Osteocyte (in vitro differentiated cells): Measurements from ENCODE around the gene OTOS. TPM values are rescaled to one million over a fixed set of nuclear protein-coding genes. Genes with fewer than 3 reads are reported as not detected.

ENCODE experiments used
- DNase-seq: peaks from one replicate; pipeline ENCODE4 v3.0.0; 2021; ENCODE audit warnings: mixed read lengths; ENCODE audit not compliant: unreplicated experiment; ENCODE audit errors: extremely low spot score
- H3K27ac Mint-ChIP-seq: one replicate; pipeline ENCODE4 v1.8.0; 2021; ENCODE audit warnings: mild to moderate bottlenecking, mixed read lengths; ENCODE audit not compliant: unreplicated experiment
- H3K27me3 Mint-ChIP-seq: one replicate; pipeline ENCODE4 v1.8.0; 2021; ENCODE audit warnings: mixed read lengths; ENCODE audit not compliant: unreplicated experiment
- H3K36me3 Mint-ChIP-seq: one replicate; pipeline ENCODE4 v1.8.0; 2021; ENCODE audit warnings: mixed read lengths; ENCODE audit not compliant: unreplicated experiment
- H3K4me1 Mint-ChIP-seq: one replicate; pipeline ENCODE4 v1.8.0; 2021; ENCODE audit warnings: mixed read lengths; ENCODE audit not compliant: unreplicated experiment
- H3K4me3 Mint-ChIP-seq: one replicate; pipeline ENCODE4 v1.8.0; 2021; ENCODE audit warnings: mild to moderate bottlenecking, moderate library complexity, mixed read lengths; ENCODE audit not compliant: unreplicated experiment
- H3K9me3 Mint-ChIP-seq: one replicate; pipeline ENCODE4 v1.8.0; 2021; ENCODE audit warnings: mixed read lengths; ENCODE audit not compliant: unreplicated experiment
- total RNA-seq: library from RNA; stranded (reverse); gene quantifications from 2 replicates; pipeline ENCODE4 v1.2.1, GENCODE V29; 2021
- TF ChIP-seq, protein P1 (sequence below): fragments of 200-600 bp; sonication (generic); IDR thresholded peaks from 2 replicates; pipeline ENCODE4 v1.5.0; 2021; ENCODE audit warnings: antibody characterized with exemption, mild to moderate bottlenecking, moderate library complexity

Gene OTOS
- total RNA-seq, 1 donor from 2014 or later = not detected

DNA sequence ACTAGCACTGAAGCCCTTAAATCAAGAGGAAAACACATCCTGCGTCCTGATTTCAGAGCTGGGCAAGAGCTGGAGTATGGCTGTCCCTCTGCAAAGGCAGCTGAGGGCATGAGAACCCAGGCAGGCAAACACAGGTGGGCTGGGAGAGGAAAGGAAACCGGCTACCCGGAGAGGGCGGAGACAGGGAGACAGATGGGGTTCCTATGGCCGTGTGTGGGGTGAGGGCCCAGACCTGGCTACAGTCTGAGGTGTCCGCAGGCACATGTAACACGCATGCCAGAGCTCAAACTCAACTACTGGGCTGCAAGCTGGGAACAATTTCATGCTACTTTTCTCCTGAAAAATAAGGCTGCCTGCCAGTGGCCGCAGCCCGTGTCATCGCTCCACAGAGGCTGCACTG, 7.1 kb downstream of the OTOS start:
- H3K4me1 Mint-ChIP-seq = peaks cover 23% of the 10 kb centered on the region
- peaks cover 25% of the 10 kb centered on the region for H3K36me3 Mint-ChIP-seq
- no peak overlapping the region for H3K27ac Mint-ChIP-seq
- H3K9me3 Mint-ChIP-seq = no peaks in the 10 kb centered on the region
- TF ChIP-seq, protein P1, sequence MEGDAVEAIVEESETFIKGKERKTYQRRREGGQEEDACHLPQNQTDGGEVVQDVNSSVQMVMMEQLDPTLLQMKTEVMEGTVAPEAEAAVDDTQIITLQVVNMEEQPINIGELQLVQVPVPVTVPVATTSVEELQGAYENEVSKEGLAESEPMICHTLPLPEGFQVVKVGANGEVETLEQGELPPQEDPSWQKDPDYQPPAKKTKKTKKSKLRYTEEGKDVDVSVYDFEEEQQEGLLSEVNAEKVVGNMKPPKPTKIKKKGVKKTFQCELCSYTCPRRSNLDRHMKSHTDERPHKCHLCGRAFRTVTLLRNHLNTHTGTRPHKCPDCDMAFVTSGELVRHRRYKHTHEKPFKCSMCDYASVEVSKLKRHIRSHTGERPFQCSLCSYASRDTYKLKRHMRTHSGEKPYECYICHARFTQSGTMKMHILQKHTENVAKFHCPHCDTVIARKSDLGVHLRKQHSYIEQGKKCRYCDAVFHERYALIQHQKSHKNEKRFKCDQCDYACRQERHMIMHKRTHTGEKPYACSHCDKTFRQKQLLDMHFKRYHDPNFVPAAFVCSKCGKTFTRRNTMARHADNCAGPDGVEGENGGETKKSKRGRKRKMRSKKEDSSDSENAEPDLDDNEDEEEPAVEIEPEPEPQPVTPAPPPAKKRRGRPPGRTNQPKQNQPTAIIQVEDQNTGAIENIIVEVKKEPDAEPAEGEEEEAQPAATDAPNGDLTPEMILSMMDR = no peak
- H3K4me3 Mint-ChIP-seq = no peak overlapping the region
- no peaks in the 10 kb centered on the region for H3K27me3 Mint-ChIP-seq
- no peak for DNase-seq

- Mint-ChIP-seq H3K27me3 (no peaks in the 10 kb centered on the region), H3K4me1 (peaks cover 23% of the 10 kb centered on the region), H3K4me3 (no peak overlapping the region), H3K9me3 (no peaks in the 10 kb centered on the region), H3K36me3 (peaks cover 33% of the 10 kb centered on the region), H3K27ac (no peak overlapping the region)
- no peak for DNase-seq
- TF ChIP-seq, protein P1 = no peak
Measured at GRCh38 chr2:240132651-240132980, 7.8 kb downstream of the OTOS start.

DNA sequence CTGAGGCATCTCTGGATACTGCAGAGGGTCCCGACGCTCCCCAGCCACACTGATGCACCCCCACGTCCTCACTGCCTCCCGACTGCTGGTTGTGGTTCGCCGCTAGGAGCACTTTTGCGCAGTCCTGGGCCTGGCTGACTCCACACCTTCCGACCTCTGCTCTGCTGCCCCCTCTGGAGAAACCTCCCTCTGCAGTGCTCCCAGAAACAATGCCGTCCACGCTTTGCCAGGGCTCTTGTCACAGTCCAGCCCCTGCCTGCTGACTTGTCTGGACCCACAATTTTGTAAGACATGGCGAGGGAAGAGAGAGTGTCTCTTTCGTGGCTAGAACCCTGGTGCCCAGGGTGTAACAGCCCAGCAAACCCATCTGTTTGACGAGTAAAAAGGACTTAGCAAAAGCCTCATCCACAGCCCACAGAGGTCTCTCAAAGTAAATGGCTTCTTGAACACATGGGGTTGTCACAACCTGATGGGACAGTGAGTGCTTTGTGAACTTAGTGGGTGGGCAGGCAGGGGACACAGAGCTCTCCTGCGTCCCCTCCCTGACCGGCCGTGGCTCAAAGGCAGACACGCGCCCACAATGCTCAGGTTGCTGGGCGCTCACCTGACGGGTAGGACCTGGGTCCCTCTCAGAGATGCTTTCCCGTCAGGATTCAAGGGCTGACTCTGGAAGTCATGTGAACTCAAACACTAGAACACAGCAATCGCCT, 8.4 kb downstream of the OTOS start:
- Mint-ChIP-seq H3K4me1 (peaks cover 21% of the 10 kb centered on the region), H3K27ac (no peak overlapping the region), H3K4me3 (no peak overlapping the region), H3K36me3 (peaks cover 36% of the 10 kb centered on the region), H3K9me3 (no peaks in the 10 kb centered on the region), H3K27me3 (no peaks in the 10 kb centered on the region)
- TF ChIP-seq, protein P1 = peak; percentile 9
- DNase-seq = no peak

GRCh38 chr2:240131296-240131695, 9.2 kb downstream of the OTOS start:
- H3K27me3 Mint-ChIP-seq = no peaks in the 10 kb centered on the region
- no peak for DNase-seq
- H3K4me3 Mint-ChIP-seq = no peak overlapping the region
- no peak overlapping the region for H3K27ac Mint-ChIP-seq
- peaks cover 17% of the 10 kb centered on the region for H3K4me1 Mint-ChIP-seq
- H3K9me3 Mint-ChIP-seq = no peaks in the 10 kb centered on the region
- TF ChIP-seq, protein P1 = no peak
- H3K36me3 Mint-ChIP-seq = peaks cover 40% of the 10 kb centered on the region

DNA sequence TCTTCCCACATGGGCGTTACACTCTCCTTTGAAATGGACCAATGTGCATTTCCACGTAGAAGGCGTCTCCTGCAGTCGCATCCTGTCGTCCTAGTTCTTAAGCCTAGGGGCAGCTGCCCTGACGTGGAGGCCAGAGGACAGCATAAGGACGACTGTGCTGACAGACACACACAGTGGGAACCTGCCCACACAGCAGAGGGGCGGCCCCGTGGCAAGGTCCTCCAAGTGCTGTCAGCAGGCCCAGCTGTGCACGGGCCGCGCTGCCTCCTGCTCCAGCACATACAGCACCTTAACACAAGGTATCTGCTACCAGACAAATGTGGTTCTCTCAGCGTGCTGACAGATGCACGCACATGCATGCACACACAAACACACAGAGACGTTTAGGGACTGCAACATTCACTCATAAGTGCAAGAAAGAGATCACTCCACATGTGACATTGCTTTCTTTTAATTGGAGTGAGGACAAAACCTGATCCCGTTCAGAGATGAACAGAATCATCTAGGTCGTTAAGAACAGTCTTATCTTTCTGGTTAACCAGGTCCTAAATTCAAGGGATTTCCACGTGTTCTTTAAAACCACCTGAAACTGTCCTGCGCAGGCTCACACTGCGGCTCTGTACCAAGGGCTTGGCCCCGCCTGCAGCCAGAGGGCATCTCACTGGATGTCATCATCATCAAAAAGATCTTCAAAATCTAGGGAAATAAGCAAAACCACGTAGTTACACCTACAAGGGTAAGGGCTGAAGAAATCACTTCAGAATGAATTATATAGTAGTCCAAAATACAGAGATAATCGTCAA, 9.9 kb downstream of the OTOS start:
- Mint-ChIP-seq H3K27ac (no peak overlapping the region), H3K9me3 (no peaks in the 10 kb centered on the region), H3K4me1 (peaks cover 15% of the 10 kb centered on the region), H3K27me3 (no peaks in the 10 kb centered on the region), H3K36me3 (peaks cover 42% of the 10 kb centered on the region), H3K4me3 (no peak overlapping the region)
- DNase-seq = no peak
- TF ChIP-seq, protein P1 = no peak
